Endometrium (tissue), 2 donors: ENCODE measurements around the gene CACNA2D3.

ENCODE experiments used
- FAIRE-seq: peaks from 2 replicates; lab custom pipeline; 2012; peaks lifted over from hg19 to GRCh38; lab: Jason Lieb, UNC
- donor health status: control.
- donor health status: control.

The CACNA2D3 gene

DNA sequence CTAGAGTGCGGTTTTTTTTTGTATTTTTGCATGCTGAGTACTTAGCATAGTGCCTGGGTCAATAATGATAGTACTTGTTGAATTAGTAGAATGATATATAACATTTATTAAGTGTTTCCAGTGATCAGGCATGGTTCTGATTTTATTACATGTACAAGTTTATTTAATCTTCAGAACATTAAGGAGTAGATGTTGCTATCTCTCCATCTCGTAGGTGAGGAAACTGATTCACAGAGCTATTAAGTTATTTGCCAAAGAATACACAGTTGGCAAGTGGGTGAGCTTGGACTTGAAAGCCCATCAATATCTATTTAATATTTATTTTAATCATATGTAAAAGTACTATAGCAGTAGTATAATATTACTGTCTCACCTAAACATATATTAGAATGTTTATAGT is 219.5 kb downstream of the CACNA2D3 start:
- FAIRE-seq, result no peak

DNA sequence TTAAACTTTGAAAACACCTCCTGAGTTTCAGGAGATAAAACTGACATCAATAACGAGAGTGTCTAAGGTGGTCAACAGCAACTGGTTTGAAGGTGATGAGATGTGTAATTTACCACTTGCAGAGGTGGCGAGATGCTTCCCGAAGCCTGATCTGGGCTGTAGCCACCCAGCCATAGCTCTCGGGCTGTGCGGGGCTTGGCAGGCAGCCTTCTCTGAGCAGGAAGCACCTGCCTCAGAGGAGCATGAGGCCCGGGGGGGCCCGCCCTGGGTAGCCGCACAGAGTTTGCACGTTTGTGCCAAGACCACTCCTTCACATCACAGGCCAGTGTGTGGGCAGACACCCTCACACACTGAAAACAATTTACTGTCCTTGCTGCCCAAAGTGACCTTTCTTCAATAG is 220.3 kb downstream of the CACNA2D3 start:
- no peak for FAIRE-seq

DNA sequence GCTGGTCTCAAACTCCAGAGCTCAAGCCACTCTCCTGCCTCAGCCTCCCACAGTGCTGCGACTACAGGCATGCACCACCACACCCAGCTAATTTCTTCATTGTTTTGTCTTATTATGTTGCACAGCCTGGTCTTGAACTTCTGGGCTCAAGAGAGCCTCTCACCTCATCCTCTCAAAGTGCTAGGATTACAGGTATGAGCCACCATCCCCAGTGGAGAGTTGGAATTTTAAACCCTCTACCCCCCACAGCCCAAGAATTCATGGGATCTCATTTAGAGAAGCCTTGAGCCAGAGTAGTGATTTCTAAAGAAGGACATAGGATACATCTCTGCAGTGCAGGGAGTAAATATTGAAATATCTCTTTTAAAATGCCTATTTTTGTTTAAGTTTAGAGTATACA is 221.1 kb downstream of the CACNA2D3 start:
- FAIRE-seq, result no peak

DNA sequence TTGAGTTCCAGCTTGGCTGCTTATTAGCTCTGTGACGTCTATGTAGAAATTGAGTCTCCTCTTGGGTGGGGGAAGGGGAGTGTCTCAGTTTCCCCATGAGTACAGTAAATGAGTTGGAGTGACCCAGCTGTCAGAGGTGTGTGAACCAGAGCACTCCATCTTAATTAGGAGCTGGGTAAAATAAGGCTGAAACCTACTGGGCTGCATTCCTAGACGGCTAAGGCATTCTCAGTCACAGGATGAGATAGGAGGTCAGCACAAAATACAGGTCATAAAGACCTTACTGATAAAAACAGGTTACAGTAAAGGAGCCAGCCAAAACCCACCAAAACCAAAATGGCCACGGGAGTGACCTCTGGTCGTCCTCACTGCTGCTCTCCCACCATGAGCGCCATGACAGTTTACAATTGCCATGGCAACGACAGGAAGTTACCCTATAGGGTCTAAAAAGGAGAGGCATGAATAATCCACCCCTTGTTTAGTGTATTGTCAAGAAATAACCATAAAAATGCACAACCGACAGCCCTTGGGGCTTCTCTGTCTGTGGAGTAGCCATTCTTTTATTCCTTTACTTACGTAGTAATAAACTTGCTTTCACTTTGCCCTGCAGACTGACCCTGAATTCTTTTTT is 222.4 kb downstream of the CACNA2D3 start:
- no peak for FAIRE-seq

DNA sequence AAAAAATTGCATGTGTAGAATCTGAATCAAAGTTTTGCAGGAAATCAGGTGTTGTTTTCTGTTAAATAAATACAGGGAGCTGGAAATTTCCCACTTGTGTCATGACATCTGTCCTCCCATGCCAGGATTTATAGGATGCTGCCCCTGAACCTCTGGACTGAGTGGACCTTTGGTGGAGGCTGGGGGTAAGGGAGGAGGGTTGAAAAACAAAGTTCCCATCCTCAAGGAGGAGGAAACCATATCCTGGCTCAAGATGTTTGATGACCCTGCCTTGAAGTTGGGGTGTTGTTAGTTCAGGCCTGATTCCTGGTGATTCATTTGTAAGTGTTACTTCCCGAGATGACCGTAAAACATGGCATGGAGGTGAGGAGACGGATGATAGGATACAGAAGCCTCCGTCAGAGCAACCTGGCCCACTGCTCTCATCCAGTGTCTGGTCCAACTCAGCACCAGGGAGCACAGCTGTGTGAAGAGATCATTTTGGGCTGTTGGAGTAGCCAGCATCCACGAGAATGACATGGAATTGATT is 223.6 kb downstream of the CACNA2D3 start:
- no peak for FAIRE-seq

DNA sequence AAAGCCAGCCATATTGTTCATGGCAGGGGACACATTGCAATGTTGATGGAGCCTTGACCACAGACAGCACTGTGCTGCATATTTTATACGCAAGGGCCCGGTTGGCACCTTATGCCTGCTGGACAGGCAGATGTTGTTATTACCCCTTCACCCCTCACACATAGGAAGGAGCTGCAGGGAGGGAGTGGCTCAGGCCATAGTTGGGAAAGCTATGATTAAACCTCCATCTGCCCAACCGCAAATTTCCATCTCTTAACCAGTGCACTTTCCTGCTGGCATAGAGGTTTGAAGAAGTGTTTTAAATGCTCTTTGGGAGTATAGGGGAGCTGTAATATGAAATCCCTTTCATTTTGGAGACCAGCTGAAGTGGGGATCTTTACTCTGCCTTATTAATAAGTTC is 224.7 kb downstream of the CACNA2D3 start:
- no peak for FAIRE-seq

DNA sequence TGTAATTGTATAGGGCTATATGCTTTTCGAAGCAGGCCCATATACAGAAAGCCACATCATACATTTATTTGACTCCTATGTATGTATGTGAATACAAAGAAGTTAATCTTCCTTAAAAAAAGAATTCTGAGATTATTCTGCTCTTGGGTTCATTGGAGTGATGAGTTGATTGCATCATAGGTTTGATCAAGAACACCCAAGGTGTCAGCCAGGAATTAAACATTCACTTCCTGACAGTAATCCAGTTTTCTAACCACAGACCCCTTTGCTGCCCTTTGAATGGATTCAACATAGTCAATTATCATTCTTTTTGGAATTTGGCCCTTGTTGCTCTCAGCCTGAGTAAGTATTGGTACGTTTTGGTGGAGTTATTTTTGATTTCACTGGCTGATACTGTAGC is 225.6 kb downstream of the CACNA2D3 start:
- no peak for FAIRE-seq

DNA sequence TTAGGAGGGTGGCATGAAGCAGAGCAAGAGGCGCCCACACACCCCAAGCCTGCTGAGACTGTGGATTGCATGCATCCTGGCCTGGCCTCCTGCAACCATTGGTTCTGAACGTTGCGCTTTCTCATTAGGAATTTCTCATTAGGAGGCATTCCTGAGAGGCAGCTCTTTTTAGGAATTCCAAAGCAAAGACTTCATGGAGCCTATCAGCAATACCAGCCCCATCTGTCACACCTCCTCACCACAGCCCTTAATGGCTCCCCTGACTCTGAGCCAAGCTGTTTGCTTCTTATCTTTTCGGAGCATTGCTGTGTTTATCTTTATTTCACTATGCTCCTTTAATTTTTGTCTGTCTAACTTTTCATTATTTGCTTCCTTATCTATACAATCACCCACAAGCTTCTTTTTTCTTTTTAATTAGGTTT is 226.9 kb downstream of the CACNA2D3 start:
- FAIRE-seq, result no peak

DNA sequence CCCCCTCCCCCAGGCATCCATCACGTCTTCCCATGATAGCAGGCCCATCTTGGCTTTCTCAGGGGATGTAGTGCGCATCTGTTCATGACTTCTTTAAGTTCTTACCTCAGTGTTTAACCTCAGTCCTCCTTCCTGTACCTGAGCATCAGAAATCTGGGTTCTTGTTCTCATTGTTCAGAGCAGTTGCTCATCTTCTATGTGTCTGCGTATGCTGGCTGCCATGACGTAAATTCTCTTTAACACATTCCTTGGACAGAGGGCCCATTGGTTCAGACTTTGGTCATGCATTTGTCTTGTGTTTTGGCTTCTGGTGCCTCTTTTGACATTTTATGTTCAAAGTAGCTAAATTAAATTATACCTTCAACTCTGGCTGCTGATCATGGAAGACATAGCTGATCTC is 227.3 kb downstream of the CACNA2D3 start:
- no peak for FAIRE-seq

DNA sequence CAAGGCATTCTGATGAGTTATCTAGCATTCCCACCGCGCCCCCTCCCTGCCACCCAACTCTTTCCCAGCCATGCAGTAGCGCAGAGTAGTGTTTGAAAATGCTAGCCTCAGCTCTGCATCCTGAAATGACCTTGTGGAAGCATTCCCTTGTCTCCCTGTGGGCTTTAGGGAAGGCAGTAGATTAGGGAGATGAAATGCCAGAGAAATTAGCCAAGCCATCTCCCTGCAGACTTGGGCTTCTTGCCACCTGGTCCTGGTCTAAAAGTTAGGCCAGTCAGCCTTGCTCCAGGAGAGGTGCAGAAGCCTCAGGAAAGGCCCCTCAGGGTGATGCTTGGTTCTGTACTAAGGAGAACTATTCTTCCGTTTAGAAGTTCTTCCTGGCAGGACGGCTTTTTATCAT is 231.2 kb downstream of the CACNA2D3 start:
- FAIRE-seq, result no peak

DNA sequence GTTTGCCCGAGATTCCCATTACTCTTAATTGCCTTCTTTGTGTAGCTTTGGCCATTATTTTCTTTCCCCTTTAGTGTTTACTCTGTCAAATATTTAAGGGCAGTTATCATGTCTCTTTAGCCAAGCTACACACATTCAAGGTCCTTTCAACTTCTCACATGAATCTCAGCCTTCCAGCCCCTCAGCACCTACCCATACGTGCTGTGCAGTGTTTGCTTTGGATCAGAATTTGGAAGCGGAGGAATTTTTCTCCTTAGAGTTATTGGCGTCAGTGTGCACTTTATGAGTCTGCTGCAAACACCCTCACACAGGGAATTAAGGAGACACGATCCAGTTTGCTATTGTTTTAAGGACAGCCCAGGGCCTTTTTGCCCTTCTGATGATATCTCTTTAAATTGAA is 231.6 kb downstream of the CACNA2D3 start:
- FAIRE-seq, result no peak

DNA sequence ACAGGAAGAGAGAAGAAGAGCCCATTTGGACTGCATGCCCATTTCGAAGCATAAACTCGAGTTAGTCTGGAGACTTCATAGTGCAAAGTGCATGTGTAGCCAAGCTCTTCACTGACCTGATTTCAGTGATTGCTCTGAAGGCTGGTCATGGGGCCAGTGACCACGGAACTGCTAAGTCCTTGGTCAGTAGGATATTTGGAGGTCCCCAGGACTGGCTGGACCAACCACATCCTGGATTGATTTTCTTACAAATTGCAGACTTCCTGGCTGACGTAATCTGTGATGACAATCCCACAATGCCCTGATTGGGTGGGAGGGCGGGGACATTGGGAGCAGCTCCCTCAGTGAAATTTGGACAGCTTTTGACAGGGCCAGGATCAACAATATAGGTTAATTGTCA is 233.4 kb downstream of the CACNA2D3 start:
- no peak for FAIRE-seq

DNA sequence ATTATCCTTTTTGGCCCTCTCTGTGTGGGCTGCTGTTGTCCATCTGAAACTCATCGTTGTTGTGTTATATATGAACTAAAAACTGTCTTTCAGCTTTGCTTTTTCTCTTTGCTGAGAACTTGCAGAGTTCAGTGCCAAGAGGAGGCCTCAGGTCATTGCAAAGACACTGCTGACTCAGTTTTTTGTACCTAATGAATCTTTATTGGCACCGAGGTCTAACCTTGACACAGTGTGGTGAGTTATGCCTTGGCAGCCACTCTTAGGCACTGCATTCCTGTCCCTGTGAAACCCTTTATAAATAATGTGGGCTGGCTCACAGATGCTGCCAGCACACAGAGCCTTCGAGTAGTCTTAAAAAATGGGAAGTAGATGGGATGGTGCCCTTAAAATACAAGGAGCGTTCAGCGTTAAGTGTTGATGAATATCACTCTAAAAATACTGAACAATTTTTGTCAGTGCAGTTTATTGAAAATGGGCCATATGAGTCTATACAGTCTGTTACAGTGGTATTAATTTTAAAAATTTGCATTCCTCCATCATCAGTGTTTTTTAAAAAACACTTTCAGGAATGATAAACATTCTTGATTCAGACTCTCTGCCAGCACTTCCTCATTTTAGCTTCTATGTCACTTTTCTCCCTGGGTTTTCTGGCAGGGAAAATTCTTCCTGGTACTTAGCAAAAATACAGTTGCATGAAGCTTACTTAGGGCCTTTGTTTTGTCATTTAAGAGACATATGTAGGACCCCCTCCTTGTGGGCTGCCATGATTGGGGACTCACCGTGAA is 234.1 kb downstream of the CACNA2D3 start:
- FAIRE-seq, result no peak

DNA sequence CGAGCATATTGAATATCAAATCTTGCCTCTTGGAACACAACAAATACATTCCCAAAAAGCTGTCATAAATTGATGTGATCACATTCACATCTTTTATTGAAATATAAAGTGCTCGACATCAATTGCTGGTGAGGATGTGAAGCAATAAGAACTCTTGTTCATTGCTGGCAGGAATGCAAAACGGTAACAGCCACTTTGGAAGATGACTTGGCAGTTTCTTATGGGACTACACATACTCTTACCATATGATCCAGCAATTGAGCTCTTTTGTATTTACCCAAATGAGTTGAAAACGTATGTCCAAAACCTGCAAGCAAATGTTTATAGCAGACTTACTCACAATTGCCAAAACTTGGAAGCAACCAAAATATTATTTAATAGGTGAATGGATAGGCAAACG is 234.9 kb downstream of the CACNA2D3 start:
- no peak for FAIRE-seq

DNA sequence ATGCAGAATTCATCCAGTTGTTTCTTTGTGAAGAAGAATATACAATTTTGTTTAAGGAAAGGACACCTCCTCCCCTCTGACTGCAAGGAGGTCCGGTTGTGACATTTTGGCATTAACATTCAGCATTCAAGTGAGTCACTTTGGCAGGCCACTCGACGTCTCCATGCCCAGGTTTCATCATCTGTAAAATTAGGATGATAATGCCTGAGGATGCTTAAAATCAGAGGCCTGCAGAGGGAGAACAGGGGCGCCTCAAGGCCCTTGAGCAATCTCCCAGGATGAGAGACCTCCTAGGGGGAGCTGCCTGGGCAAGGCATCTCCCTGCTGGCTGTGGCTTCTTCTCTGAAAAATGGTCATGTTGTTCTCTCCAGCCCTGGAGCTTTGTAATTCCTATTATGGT is 236.0 kb downstream of the CACNA2D3 start:
- no peak for FAIRE-seq

DNA sequence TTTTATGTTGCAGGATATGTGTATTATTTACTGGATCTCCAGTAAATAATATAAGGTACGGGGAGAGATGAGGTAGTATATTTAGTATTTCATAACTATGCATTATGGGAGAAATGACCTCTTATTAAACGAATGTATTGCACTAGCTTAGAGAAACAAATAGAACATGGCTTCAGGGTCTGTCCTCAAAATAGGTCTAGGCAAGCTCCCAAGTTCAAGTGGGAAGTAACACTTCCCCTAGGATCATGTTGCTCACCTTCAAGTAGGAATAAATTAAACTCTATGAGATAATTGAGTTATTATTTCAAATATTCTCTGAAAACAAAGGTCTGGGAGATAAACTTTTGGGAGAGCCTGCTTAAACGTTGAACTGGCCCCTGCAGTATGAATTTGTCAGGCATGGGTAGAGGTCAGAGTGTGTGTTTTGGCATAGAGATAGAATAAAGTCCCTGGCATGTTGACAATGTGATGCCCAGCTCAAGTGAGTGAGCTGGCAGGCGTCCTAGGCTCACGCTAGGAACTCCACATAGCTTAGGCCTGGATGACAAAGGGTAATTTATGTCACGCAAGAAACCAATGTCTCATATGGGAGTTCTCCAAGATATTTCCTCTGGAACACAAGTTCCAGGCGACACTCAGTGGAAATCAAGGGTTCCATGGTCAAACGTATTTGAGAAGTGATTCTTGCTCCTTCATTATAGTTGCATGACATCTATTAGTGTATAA is 236.8 kb downstream of the CACNA2D3 start:
- no peak for FAIRE-seq

DNA sequence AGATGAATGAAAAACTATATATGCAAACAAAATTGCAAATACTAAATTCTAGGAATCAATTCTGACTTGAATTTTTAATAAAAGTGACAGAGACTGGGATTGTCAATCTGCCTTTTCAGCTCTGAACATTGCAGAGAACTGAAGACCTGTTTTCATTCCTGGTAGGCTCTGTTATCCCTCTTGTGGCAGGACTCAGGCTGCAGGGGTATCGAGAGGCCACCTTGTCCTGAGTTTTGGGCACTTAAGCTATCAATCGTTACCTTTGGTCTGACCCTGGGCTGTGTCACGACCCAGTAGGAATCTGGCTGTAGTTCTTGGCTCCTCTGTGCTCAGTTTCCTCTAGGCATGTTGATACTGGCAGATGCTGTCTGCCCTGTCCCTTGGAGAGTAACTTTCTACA is 238.0 kb downstream of the CACNA2D3 start:
- FAIRE-seq, result no peak

DNA sequence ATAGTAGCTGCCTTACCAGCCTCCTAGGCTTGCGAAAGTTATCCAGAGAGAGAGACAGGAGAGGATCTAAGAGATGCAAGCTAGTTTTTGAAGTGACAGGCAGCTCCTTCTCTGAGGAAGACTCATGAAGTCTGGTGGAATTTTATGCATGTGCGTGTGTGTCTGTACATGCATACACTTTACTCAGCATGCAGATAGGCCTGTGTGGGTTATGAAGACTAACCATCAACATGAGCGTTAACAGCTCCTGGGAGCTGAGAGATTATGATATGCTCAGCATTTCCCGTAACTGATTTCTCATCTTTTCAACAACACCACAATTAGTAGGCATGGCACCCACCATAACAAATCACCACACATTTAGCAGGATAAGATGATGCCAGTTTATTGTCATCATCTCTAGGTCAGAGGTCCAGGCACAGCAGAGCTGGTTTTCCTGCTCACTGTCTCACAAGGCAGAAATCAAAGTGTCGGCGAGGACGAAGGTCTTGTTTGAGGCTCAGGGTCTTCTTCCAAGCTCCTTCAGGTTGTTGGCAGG is 239.5 kb downstream of the CACNA2D3 start:
- no peak for FAIRE-seq

DNA sequence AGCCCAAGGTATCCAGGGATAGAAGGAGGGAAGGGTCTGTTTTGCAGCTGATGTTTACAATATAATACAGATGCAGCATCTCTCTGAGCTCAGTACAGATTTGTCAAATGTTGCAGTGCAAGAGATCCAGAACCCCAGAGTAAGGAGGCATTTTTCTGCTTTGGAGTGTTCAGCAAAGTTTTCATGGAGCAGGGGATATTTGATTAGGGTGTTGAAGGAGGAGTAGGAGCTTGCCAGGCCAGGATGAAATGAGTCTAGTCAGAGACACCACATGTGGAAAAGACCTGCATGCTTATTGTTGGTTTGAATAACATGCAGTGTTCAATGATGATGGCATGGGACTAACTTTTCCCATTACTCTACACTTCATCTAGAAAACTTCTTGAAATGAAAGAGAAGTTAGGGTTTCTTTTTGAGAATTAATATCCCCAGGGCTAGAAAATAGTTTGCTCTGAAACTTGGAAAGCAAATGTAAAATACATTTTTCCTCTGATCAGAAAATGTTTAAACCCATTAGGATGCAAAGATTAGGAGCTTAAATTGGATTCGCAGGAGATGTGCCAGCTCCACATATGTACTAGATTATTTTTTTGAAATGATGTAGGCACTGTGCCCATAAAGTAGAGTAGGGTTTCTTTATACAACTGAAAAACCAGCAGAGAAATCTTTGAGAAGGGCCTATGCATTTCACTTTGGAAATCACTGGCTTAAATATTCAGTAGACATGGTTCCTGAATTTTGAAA is 243.8 kb downstream of the CACNA2D3 start:
- no peak for FAIRE-seq

DNA sequence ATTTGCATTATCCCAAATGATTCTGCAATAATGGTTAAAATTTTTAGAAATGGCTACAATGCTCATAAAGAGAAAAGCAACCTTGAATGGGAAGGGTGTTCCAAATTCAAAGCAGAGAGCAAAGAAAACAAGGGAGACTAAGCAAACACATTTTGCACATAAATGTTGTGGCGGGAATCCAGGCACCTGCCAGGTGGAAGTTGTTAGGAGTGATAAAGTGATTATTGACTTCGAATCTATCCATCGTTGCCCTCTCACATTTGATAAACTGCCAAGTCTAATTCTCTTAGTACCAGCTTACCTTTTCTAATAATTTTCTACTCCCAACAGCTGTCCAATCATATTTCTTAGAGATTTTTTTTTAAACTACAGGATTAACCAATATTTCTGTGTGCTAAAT is 244.5 kb downstream of the CACNA2D3 start:
- no peak for FAIRE-seq

DNA sequence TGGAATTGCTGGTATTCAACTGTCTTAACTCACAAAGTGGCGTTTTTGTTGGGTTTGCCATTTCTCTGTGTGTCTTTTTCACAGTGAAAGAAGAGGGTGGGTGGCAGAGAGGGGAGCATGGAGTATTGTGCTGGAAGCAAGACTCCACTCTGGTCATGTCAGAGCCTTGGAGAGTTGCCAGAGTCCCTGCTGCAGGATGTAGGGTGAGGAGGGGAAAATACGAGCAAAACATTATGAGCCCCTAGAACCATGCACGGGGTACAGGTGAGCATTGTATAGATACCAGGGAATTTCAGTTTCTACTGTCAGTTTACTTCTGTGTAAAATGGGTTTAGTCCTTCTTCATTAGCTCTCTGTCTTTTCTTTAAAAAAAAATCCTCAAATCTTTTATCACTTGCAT is 249.9 kb downstream of the CACNA2D3 start:
- FAIRE-seq, result no peak

DNA sequence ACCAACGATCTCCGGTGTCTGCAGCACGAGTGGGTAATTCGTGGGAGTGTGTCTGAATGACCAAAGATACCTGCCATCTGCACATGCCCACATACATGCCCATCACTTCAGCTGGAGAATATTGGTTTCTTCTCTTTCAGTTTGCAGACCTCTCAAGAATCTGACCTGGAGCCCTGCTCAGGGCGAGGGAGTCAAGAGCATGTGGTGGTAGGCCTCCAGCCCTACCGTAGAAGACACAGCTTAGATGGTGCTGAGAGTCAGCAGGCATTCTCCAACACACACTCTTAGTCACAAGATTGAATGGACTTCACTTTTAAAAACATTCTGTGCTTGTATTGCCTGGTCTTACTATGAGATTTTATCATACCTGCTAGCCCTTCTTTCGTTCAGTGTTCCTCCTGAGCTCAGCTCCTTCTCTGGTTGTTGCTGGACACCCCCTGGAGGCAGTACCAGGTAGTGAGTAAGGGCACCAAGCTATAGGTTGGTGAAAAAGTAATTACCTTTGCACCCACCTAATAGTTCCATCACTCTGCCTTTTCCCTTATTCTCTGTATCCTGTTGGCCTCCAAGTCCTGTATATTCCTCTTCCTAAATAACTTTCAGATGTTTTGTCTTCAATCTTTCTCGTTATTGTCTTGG is 252.0 kb downstream of the CACNA2D3 start:
- FAIRE-seq, result no peak
